ENCODE data around the gene TMEM190.
A peak's percentile ranks its signal among the peaks of the same experiment; 100 is the strongest.
"Not testable (repeated sequence)": the region's sequence is repeated elsewhere in the genome, so short reads cannot be mapped to it uniquely, and the experiment has no call there.

TMEM190 gene

GRCh38 chr19:55376241-55376933 is at the start of gene TMEM190:
Gene TMEM190, plus strand, starts transcription at chr19:55376826. Its CDS starts 28 bp downstream, at chr19:55376854.
- no peak for TF ChIP-seq CTCF (IDR thresholded peaks at IDR 0.05; ENCODE audit: control insufficient read depth, extremely low read depth, insufficient read depth)
- no peak for DNase-seq (ENCODE audit: low read depth)
- no peak within 1 kb of the TSS for H3K4me3 ChIP-seq (ENCODE audit: low read depth, low read length)

GRCh38 chr19:55328774-55329318 is 47.8 kb upstream of the TMEM190 start:
- DNase-seq (ENCODE audit: low read depth); H3K4me3 ChIP-seq (ENCODE audit: low read depth, low read length): not testable (repeated sequence)

- not testable (repeated sequence) for H3K4me3 ChIP-seq (ENCODE audit: low read depth, low read length); DNase-seq (ENCODE audit: low read depth)
Observed at GRCh38 chr19:55329791-55330190, 46.8 kb upstream of the TMEM190 start.

GRCh38 chr19:55333870-55334269 is 42.8 kb upstream of the TMEM190 start:
- no peak for DNase-seq (ENCODE audit: low read depth)
- H3K4me3 ChIP-seq (ENCODE audit: low read depth, low read length) = no peak overlapping the region
- TF ChIP-seq CTCF (IDR thresholded peaks at IDR 0.05; ENCODE audit: control insufficient read depth, extremely low read depth, insufficient read depth) = no peak

GRCh38 chr19:55336101-55336500 is 40.5 kb upstream of the TMEM190 start:
- H3K4me3 ChIP-seq (ENCODE audit: low read depth, low read length) = no peak overlapping the region
- TF ChIP-seq CTCF (IDR thresholded peaks at IDR 0.05; ENCODE audit: control insufficient read depth, extremely low read depth, insufficient read depth) = no peak
- DNase-seq (ENCODE audit: low read depth) = no peak

- no peak for TF ChIP-seq CTCF (IDR thresholded peaks at IDR 0.05; ENCODE audit: control insufficient read depth, extremely low read depth, insufficient read depth)
- DNase-seq (ENCODE audit: low read depth) = peak; percentile 100
- H3K4me3 ChIP-seq (ENCODE audit: low read depth, low read length) = peak within 1 kb of the TSS; percentile 97
Observed at GRCh38 chr19:55339105-55339888, 37.3 kb upstream of the TMEM190 start, which contains the start of gene KMT5C. Gene KMT5C, plus strand, starts transcription at chr19:55339876. Its CDS starts 2,061 bp downstream, at chr19:55341937.

- TF ChIP-seq CTCF (IDR thresholded peaks at IDR 0.05; ENCODE audit: control insufficient read depth, extremely low read depth, insufficient read depth) = no peak
- H3K4me3 ChIP-seq (ENCODE audit: low read depth, low read length) = peak overlapping the region; percentile 97
- no peak for DNase-seq (ENCODE audit: low read depth)
Observed at GRCh38 chr19:55339889-55340783, 36.5 kb upstream of the TMEM190 start.
